GM19372 (cell line): ENCODE data around the gene DPCD.
"Not testable (repeated sequence)": the region's sequence is repeated elsewhere in the genome, so short reads cannot be mapped to it uniquely, and the experiment has no call there.

Experiments
- ATAC-seq: cut with Tn5 transposase; IDR thresholded peaks from one replicate; pipeline ENCODE4 v1.9.1; 2021; ENCODE audit warnings: mild to moderate bottlenecking, low read depth, moderate library complexity; ENCODE audit not compliant: unreplicated experiment

The DPCD gene

DNA sequence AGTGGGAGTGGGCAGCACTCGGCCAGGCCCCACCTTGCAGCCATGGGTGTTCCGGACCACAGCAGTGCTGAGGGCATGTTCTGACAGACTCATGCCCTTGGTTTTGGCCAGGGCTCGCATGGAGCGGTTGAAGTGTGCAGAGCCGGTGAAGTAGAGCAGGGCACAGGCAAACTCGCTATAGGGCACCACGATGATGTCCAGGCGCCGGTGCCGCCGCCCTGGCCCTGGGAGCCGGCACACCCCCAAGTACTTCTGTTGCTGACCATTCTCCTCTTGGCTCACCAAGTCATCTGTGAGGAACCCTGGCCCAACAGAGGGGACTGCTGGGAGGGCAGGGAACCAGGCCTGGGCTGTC, 8.6 kb upstream of the DPCD start:
- no peak for ATAC-seq

DNA sequence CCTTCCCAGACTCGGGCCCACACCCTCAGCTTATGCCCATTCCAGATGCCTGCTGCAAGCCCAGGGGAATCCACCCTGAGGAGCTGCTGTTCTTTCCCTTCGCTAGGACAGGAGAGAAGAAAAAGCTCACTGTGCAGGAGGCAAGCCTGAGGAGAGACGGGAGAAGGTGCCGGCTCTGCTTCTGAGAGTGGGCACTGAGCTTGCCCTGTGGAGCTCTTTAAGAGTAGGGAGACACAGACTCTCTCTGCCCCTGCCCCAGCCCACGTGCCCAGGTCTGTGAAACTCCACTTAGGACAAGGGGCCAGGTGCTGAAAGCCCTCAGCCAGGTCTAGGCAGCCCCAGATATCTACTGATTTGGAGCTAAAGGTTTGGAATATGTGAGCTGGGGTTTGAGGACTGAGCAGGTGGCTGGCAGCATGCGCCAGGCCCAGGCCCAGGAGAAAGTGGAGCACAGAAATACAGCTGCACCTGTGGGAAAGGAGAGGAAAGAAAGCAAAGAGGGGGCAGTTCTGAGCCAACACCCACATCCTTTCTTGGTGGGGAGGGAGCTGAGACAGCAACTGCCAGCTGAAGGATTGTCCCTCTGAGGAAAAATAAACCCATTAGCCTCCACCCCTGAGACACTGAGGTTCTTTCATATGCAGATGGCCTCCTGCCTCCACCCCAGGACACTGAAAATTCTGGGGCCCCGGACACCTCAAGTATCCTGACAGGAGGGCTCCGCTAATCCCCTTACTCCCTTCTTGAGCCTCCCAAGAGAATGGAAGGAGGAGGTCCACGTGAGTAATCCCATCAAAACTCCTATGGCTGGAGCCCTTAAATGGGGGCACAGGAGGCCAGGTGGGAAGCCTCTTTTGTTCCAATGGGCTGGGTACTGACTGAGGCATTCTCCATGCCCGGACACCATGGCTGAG, 7.4 kb upstream of the DPCD start:
- no peak for ATAC-seq

DNA sequence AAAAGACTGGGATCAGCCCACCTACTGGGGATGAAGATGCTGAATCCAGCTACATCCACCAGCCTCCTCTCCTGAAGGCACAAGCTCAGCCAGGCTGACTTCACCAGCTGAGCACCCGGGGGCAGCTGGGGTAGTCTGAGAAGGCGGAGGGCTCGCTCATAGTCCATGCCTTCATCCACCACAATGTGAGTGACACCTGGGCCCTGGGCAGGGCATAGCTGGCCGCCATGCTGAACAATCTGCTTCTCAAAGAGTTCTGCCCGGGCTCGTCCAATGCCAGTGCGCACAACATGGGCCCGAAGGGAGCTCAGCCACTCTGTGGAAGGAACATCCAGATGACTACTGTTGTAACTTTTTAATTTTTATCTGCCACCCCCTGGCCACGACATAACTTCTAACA, 2.3 kb upstream of the DPCD start:
- ATAC-seq: no peak

DNA sequence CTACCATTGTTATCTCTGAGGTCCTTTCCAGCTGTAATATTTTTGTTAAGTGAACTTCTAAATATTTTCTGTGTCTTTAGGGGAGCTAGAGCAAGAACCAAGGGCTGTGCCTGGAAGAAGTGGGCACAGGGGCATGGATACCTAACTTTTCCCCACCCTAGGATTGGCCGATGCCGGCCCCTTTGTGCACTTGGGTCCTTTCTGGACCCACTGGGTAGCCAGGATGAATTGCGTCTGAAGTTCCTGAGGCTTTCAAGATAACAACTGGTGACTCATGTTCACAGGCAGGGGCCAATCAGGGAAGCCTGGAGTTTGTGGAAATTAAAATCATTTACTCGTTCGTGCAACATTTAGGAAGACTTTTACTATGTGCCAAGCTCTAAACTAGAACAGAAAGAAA, 758 bp downstream of the DPCD start:
- no peak for ATAC-seq

DNA sequence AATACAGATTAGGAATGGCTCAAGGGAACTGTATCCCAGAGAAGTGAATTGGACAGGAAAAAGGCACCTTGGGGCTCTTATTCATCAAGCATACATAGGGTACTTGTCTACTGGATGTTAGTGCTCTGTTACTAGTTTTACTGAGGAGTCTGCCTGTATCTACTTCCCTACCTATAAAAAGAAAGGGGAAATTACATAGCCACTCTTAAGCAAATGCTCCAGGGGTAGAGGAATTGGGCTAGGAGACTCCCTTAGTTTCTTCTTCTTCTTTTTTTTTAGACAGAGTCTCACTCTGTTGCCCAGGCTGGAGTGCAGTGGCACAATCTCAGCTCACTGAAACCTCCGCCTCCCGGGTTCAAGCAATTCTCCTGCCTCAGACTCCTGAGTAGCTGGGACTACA, 5.2 kb downstream of the DPCD start:
- not testable (repeated sequence) for ATAC-seq

DNA sequence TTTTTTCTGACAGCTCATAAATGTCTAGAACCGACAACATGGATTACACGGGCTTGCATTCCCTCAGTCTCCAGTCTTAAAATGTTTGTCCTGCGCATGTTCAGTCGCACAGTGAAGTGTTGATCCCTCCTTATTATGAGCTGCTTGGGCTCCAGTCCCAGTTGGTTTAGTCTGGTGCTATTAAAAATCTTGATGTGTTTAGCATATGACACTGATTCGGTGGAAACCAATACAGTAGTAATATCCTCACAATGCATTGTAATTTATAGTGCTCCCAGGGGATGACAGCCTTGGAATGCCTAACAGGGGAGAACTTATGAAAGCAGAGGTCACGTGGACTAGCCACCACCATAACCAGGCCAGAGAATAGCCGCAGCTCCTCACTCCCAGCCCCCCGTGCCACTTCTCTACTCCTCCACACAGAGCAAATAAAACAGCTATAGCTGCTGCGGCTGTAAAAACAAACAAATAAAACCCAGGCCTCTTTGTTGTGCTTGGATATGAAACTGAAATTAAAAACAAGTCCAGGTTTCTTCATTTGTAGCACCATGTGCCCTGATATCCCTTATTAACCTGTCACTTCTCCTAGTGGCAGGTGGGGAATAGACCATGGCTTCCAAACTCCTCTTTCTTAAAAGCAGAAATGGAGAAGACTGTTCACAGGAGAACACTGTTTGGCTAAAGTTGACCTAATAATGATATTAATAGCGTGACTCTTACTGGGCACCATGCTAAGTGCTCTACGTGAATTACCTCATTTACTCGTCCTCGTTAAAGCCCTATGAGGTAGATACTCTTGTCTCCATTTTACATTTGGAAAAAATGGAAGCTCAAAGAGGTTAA, 7.7 kb downstream of the DPCD start:
- ATAC-seq: no peak

DNA sequence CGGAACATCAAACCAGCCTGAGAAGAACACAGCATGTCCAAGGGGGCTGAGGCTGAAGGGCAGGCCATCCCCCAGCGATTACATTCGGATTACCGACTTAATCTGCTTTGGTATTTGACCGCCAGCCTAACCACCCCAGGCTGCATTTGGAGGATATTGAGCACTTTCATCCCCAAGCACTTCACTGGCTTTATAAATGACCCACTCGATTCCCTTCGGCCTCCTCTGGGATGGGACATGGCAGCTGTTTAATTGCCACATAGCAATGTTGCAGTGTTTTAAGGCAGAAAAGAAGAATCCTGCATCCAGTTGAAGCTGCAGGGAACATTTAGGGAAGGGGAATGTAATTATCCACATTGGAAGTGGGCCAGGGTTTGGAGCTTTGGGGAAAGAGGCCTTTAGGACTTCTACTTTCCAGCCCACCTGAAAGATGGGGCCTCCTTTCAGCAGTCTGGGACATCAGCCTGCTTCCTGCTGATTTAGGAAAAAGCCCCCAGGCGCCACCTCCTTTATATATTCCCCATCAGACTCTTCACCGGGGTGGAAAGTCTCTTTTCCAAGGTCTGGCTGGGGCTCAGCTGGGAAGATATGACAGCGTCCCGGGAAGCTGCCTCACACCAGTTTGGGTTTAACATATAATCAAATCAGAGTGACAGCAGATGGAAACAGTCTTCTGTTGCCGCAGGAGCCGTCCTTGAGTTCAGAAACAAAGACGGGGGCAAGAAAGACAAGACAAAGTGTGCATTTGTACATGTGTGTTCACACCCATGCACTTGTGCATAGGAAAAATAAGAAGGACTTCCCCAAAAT, 9.2 kb downstream of the DPCD start:
- no peak for ATAC-seq

DNA sequence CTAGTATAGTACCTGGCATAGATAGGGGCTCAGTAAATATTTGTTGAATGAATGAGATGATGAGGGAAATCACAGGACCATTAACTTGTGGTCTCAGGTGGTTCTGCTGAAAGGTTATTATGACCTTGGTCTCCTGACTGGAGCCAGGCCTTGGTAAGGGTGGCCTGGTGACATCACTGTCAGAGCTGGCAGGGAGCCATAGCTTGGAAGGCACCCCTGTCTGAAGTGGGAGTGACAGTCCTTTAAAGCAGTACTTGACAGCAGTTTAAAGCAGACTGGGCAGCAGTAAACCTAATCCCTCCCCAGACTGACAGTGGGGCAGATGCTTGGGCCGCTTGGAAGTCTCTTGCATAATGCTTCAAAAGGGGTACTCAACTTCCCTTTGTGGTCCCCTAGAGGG, 13.4 kb downstream of the DPCD start:
- no peak for ATAC-seq

DNA sequence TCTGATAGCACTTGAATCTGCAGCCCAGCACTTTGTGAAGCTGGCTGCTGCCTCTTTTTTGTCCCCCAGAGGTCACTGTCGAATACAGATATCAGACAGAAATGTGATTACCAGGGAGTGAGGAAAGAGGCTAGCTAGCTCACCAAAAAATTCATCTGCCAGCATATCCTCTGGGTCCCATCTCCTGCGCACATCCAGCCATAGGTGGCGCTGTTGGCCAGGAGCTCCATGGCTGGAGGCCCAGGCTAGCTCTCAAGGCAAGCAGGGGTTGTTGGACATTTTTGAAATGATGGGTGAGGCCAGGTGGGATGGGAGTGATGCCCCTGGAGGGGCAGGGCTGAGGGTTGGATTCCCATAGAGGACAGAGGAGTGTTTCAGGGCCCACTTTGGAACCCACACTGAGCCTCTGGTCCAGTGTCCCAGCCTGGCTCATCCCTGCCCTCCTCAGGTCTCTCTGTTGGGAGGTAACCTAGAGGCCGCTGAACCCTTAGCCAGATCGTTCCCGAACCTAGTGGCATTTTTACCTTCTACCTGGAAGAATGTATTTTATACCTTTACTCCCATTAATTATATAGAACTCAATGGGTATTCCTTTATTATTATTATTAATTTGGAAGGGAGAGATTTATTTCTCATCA, 14.8 kb downstream of the DPCD start:
- ATAC-seq: no peak

DNA sequence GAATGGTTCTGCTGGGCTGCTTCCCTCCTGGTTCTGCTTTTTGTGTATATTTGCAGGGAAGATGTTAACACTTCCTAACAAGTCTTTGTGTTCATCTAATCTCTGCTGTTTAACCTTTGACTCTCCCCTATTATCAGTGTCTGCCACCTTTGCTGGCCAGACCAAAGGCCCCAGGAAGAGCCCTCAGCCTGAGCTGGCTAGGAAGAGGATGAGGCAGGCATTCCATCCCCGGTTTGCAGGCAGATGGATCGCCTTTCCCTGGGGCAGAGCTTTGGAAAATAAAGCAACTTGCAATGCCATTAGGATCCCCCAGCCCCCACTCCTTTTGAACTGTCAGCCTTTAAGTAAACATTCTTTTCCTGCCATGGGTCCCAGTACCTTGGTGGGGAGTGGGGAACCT, 19.0 kb downstream of the DPCD start:
- no peak for ATAC-seq

DNA sequence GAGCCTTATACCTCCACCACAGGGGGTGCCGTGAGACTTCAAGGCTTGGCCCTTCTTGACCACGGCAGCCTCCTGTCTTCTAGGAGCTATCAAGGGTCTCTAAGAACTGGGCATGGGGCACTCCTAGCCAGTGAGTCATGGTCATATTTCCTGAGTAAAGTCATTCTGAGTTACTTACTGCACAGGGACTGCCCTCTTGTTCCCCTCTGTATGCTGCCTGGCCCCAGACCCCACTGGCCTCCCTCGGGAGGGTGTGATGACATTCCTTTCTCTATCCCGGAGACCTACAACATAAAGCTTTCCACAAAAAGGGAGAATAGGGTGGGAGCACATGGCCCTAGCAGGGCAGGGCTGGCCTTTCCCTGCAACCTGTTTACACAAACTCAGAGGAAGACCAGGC, 21.4 kb downstream of the DPCD start:
- ATAC-seq: no peak

DNA sequence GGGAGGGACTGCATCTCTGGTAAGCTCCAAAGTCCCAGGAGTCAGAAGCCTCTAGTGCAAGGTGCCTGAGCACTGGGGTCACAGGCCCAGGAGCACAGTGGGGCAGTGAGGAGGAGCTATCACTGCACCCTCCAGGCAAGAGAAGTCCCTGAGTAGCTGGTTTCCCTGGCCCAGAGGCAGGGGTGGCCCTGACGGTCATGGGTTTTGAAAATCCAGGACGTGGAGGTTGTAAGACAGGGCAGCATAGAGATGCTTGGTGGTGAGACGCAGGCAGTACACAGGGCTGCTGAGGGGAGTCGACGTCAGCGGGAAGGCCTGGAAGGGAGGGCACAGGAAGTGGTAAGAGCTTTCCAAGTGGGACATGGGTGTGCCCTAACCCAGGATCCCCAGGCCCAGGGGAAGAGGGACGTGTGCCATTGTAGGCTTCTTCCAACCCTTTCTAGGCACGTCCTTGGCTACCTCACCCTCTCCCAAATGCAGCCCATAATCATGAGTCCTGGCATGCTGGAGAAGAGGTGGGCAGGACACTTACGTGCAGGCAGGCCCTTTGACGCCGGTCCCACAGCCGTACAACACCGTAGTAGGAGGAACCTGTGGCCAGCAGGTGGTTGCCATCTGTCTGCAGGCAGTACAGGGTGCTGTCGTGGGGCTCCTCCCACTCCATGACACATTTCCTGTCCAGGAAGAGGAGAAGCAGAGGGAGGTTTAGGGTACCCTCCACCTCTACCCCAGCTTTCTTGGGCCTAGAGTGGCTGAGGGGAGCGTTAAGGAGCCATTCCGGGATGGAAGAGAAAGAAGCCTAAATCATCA, 23.2 kb downstream of the DPCD start:
- ATAC-seq: no peak

DNA sequence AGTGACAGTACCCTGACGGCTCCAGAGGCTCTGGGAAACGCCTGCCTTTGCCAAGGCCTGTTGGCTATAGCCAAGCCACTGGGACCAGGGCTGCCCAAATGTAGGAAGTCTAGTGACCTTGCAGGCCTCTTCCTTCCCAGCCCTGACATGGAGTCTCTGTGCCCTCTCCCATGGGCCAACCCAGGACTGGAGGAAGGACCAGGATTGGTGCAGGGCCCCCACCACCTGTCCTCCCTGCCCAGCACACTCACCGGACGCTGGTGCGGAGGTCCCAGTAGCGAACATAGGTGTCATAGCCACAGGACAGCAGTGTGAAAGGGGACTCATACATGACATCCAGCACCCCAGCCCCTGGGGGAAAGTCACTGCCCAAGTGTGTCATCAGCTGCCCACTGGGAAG, 24.0 kb downstream of the DPCD start:
- ATAC-seq: no peak

DNA sequence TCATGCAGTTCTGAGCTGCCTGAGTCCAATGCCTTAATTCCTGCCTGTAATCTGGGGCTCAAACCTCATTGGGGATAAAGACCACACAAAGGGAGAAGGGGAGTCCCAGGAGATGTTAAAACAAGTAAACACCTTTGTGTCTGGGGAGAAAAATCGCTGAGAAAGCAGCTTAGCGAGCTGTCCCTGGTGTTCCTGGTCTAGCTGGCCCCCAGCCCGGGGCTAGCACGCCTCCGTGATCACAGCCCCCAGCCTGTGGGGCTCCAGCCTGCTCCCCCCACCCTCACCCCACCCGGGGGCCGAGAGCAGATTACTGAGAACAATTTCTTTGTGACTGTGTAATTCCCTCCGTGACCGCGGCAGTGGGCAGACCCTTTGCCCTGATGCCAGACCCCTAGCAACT, 24.8 kb downstream of the DPCD start:
- no peak for ATAC-seq

DNA sequence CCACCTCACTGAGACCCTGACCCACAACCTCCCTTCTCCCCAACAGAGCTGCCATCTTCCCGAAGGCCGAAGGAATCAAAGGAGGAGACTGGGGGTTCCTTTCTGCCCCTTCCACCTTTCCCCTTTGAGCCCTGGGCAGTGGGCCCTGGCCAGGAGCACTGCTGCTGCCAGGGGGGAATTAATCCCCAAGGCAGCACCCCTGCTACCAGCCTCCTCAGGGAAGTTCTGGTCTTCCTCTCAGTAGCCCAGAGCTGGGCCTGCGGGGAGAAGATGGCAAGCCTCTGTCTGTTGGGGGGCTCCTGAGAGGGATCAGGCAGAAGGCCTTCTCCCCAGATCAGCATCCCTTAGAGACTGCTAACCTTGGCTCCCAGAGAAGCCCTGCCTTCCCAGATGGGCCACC, 25.5 kb downstream of the DPCD start:
- no peak for ATAC-seq

DNA sequence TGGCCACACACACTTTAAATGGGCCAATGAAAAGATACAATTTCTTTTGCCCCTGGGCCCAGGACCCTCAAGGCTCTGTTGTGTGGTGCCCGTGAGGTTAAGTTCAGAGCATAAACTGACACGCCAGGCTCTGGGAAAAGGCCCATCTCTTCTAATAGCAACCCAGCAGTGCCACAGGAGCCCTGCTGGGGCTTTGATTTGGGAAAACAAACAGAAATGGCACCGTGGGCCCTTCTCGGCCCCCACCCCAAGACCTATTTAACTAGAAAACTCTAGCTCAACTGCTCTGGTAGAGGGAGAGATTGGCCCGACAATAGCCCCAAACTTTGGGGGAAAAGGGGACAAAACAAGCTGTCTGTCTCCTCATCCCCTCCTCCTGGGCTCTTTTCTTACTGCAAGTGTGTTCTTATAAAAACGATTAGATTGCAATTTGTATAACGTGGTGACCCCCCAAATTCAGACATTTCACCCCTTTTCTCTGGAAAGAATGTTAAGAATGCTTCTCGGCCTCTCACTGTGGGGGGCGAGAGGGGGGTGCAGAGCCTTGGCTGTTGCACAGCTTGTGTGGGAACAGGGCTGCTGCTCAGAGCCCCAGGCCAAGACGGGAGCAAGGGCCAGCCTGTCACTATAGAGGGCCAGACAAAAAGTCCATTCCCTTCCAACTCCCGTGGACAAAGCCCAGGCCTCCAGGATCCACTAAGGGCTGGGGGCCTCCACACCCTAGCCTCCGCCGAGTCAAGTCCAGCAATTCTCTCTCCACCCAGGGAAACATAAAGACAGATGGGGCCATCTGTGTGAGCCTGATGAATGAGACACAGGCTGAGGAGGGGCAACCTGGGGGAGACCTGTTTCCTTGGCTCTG, 26.8 kb downstream of the DPCD start:
- no peak for ATAC-seq

DNA sequence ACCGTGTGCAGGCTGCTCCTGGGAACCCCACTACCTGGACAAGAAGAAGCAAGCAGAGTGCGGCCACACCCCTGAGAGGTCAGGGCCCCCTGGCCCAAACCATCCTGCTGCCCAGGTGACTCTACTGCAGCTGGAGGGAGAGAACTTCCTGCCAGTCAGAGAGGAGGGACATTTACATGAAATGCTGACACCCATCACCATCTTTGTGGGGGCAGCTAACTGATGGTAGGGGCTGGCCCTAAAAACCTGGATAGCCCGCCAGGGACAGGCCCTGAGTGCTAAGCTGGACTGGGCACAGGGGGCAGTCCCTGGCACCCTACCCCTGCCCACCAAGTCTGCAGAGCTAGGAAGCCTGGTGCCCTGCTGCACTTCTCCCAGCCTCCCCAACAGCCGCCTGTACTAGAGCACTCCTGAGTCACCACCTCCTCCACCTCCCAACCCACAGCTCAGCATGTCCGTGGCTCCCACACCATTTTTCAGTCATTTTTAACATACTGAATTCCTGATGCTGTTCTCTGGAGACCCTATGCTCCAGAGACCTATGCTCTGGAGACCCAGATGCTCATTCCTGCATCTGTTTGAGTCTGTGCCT, 27.5 kb downstream of the DPCD start:
- ATAC-seq: no peak

DNA sequence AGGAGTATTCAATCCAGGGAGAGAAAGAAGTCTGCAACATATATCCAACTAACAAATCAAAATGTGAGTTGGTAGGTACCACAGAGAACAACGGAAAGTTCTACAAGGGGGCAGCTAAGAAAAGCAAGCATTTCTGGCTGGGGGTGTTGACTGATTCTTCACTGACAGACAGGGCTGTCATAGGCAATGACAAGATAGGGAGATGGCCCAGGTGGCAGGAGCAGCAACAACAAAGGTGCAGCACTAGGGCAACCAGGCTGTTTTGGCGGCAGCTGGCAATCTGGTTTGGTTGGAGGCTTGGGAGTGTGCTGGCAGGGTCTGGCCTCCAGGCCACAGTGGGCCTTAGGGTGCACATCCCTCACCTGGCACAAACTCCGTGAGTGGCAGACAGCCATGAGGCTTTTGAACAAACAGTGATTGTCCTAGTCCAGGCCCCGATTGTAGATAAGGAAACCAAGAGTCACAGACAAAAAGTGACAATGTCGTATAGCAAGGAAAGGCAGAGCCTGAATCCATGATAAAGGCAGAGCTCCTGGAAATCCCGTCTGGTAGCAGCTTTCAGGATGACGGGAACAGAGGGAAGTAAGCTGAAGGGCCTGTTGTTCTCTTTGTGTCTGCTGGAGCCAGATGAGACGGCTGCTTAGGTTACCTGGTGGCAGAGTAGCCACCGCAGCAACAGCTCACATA, 28.4 kb downstream of the DPCD start:
- no peak for ATAC-seq
